IMR-90 (cell line): ENCODE measurements around the gene FOXO1. TPM values are rescaled to one million over a fixed set of nuclear protein-coding genes. Genes with fewer than 3 reads are reported as not detected.

Experiments used
- ATAC-seq: fragments of 200-7000 bp; cut with Tn5 transposase; 2 replicates; pipeline ENCODE4 v1.9.1; 2020; ENCODE audit warnings: low read depth, mild to moderate bottlenecking, moderate library complexity
- BruUV-seq: library from RNA; stranded (reverse); fragments of 400-500 nt; replicated peaks from 2 replicates; lab custom pipeline; 2021; lab: Mats Ljungman, UMichigan
- CTCF ChIA-PET: fragments of 300-600 bp; formaldehyde crosslinking; extraction: SDS; loops from one replicate; lab custom pipeline; 2021; ENCODE audit warnings: antibody characterized with exemption; lab: Yijun Ruan, JAX
- POLR2A ChIA-PET: fragments of 300-600 bp; sonication (Branson Sonifier 250); formaldehyde crosslinking; loops from one replicate; lab custom pipeline; 2022; ENCODE audit warnings: antibody characterized with exemption; ENCODE audit not compliant: unreplicated experiment; lab: Charles Lee
- DNase-seq: peaks from one replicate; pipeline ENCODE4 v3.0.0; 2013
- H2AFZ ChIP-seq: replicated peaks from 2 replicates; pipeline ENCODE3; 2013; ENCODE audit warnings: low read length, mild to moderate bottlenecking; ENCODE audit not compliant: poor library complexity
- H2AK5ac ChIP-seq: 2 replicates; pipeline ENCODE4 v1.6.1; 2013; ENCODE audit warnings: low read depth, low read length, inconsistent platforms
- H2AK9ac ChIP-seq: replicated peaks from 2 replicates; pipeline ENCODE3; 2013; ENCODE audit warnings: mild to moderate bottlenecking, low read depth, low read length, moderate library complexity; ENCODE audit not compliant: poor library complexity
- H2BK120ac ChIP-seq: 2 replicates; pipeline ENCODE4 v1.6.1; 2013; ENCODE audit warnings: low read depth, low read length, inconsistent platforms
- H2BK15ac ChIP-seq: 3 replicates; pipeline ENCODE4 v1.6.1; 2013; ENCODE audit warnings: low read depth, low read length, inconsistent platforms
- H2BK20ac ChIP-seq: 2 replicates; pipeline ENCODE4 v1.6.1; 2013; ENCODE audit warnings: low read depth, mild to moderate bottlenecking, inconsistent platforms, low read length, moderate library complexity
- H2BK5ac ChIP-seq: 2 replicates; pipeline ENCODE4 v1.6.1; 2013; ENCODE audit warnings: mild to moderate bottlenecking, low read depth, low read length, inconsistent platforms; ENCODE audit not compliant: poor library complexity, severe bottlenecking
- H3K14ac ChIP-seq: replicated peaks from 2 replicates; pipeline ENCODE4 v1.6.1; 2013; ENCODE audit warnings: low read depth, low read length, inconsistent platforms
- H3K18ac ChIP-seq: 2 replicates; pipeline ENCODE4 v1.6.1; 2013; ENCODE audit warnings: low read depth, low read length, control low read depth
- H3K23ac ChIP-seq: 2 replicates; pipeline ENCODE4 v1.6.1; 2013; ENCODE audit warnings: low read depth, low read length, inconsistent platforms
- H3K27ac ChIP-seq: 2 replicates; pipeline ENCODE4 v1.5.1; 2013; ENCODE audit warnings: mild to moderate bottlenecking, control low read depth, low read length; ENCODE audit not compliant: insufficient read depth
- H3K27me3 ChIP-seq: 2 replicates; pipeline ENCODE4 v1.6.1; 2013; ENCODE audit warnings: low read length; ENCODE audit not compliant: control insufficient read depth, insufficient read depth
- H3K36me3 ChIP-seq: 2 replicates; pipeline ENCODE4 v1.6.1; 2013; ENCODE audit warnings: low read length, mixed read lengths; ENCODE audit not compliant: control insufficient read depth, insufficient read depth
- H3K4ac ChIP-seq: 2 replicates; pipeline ENCODE4 v1.6.1; 2013; ENCODE audit warnings: low read depth, low read length, inconsistent platforms
- H3K4me1 ChIP-seq: 2 replicates; pipeline ENCODE4 v1.6.1; 2013; ENCODE audit warnings: low read length, mixed read lengths; ENCODE audit not compliant: control insufficient read depth, insufficient read depth
- H3K4me2 ChIP-seq: 2 replicates; pipeline ENCODE4 v1.6.1; 2013; ENCODE audit warnings: low read depth, mild to moderate bottlenecking, control low read depth, low read length, moderate library complexity
- H3K4me3 ChIP-seq: 2 replicates; pipeline ENCODE4 v1.5.1; 2013; ENCODE audit warnings: low read depth, mild to moderate bottlenecking, control low read depth, low read length, moderate library complexity; ENCODE audit not compliant: insufficient read depth
- H3K56ac ChIP-seq: 2 replicates; pipeline ENCODE4 v1.6.1; 2013; ENCODE audit warnings: low read length, inconsistent platforms; ENCODE audit not compliant: insufficient read depth; ENCODE audit errors: extremely low read depth
- H3K79me1 ChIP-seq, 2 experiments: 2 replicates each; pipeline ENCODE4 v1.6.1; 2013; ENCODE audit warnings: low read length in 2 of 2, inconsistent platforms in 1 of 2, low read depth in 1 of 2
- H3K9ac ChIP-seq: 2 replicates; pipeline ENCODE4 v1.6.1; 2013; ENCODE audit warnings: low read depth, low read length, control low read depth
- H3K9me1 ChIP-seq: 2 replicates; pipeline ENCODE4 v1.6.1; 2013; ENCODE audit warnings: low read length, inconsistent platforms; ENCODE audit not compliant: insufficient read depth
- H3K9me3 ChIP-seq: 2 replicates; pipeline ENCODE4 v1.6.1; 2013; ENCODE audit warnings: low read length; ENCODE audit not compliant: control insufficient read depth, insufficient read depth
- H4K20me1 ChIP-seq: 2 replicates; pipeline ENCODE4 v1.6.1; 2013; ENCODE audit warnings: low read length, inconsistent platforms; ENCODE audit not compliant: insufficient read depth
- H4K5ac ChIP-seq: 2 replicates; pipeline ENCODE4 v1.6.1; 2013; ENCODE audit warnings: mild to moderate bottlenecking, low read depth, low read length, control low read depth
- H4K8ac ChIP-seq, 2 experiments: 2 replicates each; pipeline ENCODE4 v1.6.1; 2013; ENCODE audit warnings: low read depth in 2 of 2, low read length in 2 of 2, control low read depth in 1 of 2, inconsistent platforms in 1 of 2
- H4K91ac ChIP-seq: 2 replicates; pipeline ENCODE4 v1.6.1; 2013; ENCODE audit warnings: low read depth, low read length, inconsistent platforms; ENCODE audit not compliant: insufficient read depth
- FOS ChIP-seq: fragments of 150-350 bp; IDR thresholded peaks from 2 replicates; pipeline ENCODE4 v1.6.1; 2016; ENCODE audit warnings: low read depth, low read length
- MAZ ChIP-seq: IDR thresholded peaks from 2 replicates; pipeline ENCODE4 v1.6.1; 2012; ENCODE audit warnings: low read depth, mild to moderate bottlenecking, low read length, improper control_type of control experiment, moderate library complexity, borderline replicate concordance
- NFE2L2 ChIP-seq: fragments of 150-350 bp; IDR thresholded peaks from 2 replicates; pipeline ENCODE4 v1.6.1; 2016; ENCODE audit warnings: low read depth, mild to moderate bottlenecking, low read length
- RCOR1 ChIP-seq: IDR thresholded peaks from 2 replicates; pipeline ENCODE4 v1.6.1; 2012; ENCODE audit warnings: mild to moderate bottlenecking, low read length, improper control_type of control experiment; ENCODE audit not compliant: insufficient replicate concordance
- RFX5 ChIP-seq: IDR thresholded peaks from 2 replicates; pipeline ENCODE4 v1.8.0; 2012; ENCODE audit warnings: low read depth, mild to moderate bottlenecking, low read length, moderate library complexity
- WGBS, 2 experiments: methylation state at CpG; one replicate each; pipeline versions ENCODE4 v1.1.5 to v1.1.7; 2013; ENCODE audit warnings: missing lambda C conversion rate in 2 of 2; ENCODE audit not compliant: insufficient read length in 1 of 2; ENCODE audit errors: extremely low coverage in 2 of 2; 5-methylcytosine and 5-hydroxymethylcytosine counted together
- dilution Hi-C: fragments of 300-500 bp; cut with HindIII; formaldehyde crosslinking; loops from one replicate; pipeline ENCODE4 v1.14.3; 2018; ENCODE audit warnings: low sequenced_read_pairs; ENCODE audit not compliant: unreplicated experiment
- in situ Hi-C: fragments of 300-500 bp; cut with MboI; formaldehyde crosslinking; loops from 3 replicates; pipeline ENCODE4 v1.14.3; 2019; ENCODE audit warnings: low sequenced_read_pairs, inconsistent platforms, mixed read lengths
- intact Hi-C: fragments of 100-400 bp; cut with micrococcal nuclease; formaldehyde crosslinking; loops from 2 replicates; pipeline ENCODE4 v1.10.0; 2022
- polyA plus RNA-seq, 3 experiments: library from polyadenylated mRNA; depleted of rRNA; stranded (reverse); fragments of >200 nt; gene quantifications; 2 replicates each; pipeline ENCODE4 v1.2.3, GENCODE V29; 2012; ENCODE audit warnings: low replicate concordance in 1 of 3
- total RNA-seq: library from RNA; depleted of rRNA; stranded (reverse); fragments of >200 nt; gene quantifications from 2 replicates; pipeline ENCODE4 v1.2.3, GENCODE V29; 2012
- TF ChIP-seq, protein P1 (sequence below): fragments of 150-350 bp; IDR thresholded peaks from 2 replicates; pipeline ENCODE4 v1.6.1; 2016; ENCODE audit warnings: low read depth, mild to moderate bottlenecking, low read length, moderate library complexity, borderline replicate concordance
- TF ChIP-seq, protein P2 (sequence below): conservative IDR thresholded peaks from 2 replicates; pipeline ENCODE4 v1.5.1; 2012; ENCODE audit warnings: mild to moderate bottlenecking, low read depth, low read length, improper control_type of control experiment
- TF ChIP-seq, protein P3 (sequence below): fragments of 150-350 bp; IDR thresholded peaks from 2 replicates; pipeline ENCODE4 v1.6.1; 2017; ENCODE audit warnings: mild to moderate bottlenecking, antibody characterized with exemption, low read length, low read depth

The FOXO1 gene
- total and polyA plus RNA-seq, 2 of the 4 experiments (the other 2 are of a cell fraction), result 0.12 to 0.18 TPM

DNA sequence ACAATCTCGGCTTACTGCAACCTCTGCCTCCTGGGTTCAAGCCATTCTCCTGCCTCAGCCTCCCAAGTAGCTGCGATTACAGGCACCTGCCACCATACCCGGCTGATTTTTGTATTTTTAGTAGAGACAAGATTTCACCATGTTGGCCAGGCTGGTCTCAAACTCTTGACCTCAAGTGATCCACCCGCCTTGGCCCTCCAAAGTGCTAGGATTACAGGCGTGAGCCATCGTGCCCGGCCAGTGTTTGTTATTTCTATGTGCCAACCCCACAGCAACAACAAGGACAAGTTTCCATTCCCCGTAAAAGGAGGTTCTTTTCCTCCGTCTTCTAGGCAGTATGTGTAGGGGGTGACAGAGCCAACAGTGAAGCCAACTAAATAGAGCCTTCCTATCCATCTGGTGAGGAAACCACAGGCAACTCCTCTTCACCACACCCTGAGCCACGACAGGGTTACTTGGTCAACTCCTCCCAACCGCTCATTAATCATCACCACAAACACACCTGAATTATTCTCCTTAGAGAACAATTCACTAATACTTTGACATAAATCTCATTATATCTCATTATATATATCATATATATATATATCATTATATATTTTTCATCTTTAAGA is 25.5 kb downstream of the FOXO1 start:
- 80% methylated on average over 2 of the region's 11 CpGs; no CpG with 5 or more reads in 1 of the 2 experiments for WGBS, 2 experiments
- no peak overlapping the region for H3K4me3 ChIP-seq
- ChIA-PET CTCF (no interaction called here), POLR2A (no interaction called here)
- no peak overlapping the region for H3K14ac ChIP-seq
- dilution Hi-C loops, result no loop called here
- in situ Hi-C loops, result no loop called here
- no peak for DNase-seq
- H3K27ac ChIP-seq, result no peak overlapping the region
- no peak overlapping the region for H3K23ac ChIP-seq
- no peak overlapping the region for H4K91ac ChIP-seq
- H3K9me3 ChIP-seq, result no peaks in the 10 kb centered on the region
- H3K4me2 ChIP-seq, result no peak overlapping the region
- no peaks in the 10 kb centered on the region for H4K20me1 ChIP-seq
- H3K27me3 ChIP-seq, result no peaks in the 10 kb centered on the region; the same call in none of the 2 replicates
- H2BK5ac ChIP-seq, result no peak overlapping the region
- no peak overlapping the region for H3K4ac ChIP-seq
- H3K9me1 ChIP-seq, result no peaks in the 10 kb centered on the region
- no peaks in the 10 kb centered on the region for H3K4me1 ChIP-seq
- no peak overlapping the region for H2BK15ac ChIP-seq
- H3K18ac ChIP-seq, result no peak overlapping the region
- H2BK20ac ChIP-seq, result no peak overlapping the region
- H3K79me1 ChIP-seq, result no peaks in the 10 kb centered on the region
- no peak overlapping the region for H3K9ac ChIP-seq
- H3K56ac ChIP-seq, result no peak overlapping the region
- no peak for ATAC-seq
- no peak for TF ChIP-seq RFX5
- TF ChIP-seq MAZ, result no peak
- no peak for TF ChIP-seq FOS
- TF ChIP-seq NFE2L2, result no peak
- TF ChIP-seq, protein P1, sequence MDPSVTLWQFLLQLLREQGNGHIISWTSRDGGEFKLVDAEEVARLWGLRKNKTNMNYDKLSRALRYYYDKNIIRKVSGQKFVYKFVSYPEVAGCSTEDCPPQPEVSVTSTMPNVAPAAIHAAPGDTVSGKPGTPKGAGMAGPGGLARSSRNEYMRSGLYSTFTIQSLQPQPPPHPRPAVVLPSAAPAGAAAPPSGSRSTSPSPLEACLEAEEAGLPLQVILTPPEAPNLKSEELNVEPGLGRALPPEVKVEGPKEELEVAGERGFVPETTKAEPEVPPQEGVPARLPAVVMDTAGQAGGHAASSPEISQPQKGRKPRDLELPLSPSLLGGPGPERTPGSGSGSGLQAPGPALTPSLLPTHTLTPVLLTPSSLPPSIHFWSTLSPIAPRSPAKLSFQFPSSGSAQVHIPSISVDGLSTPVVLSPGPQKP, result no peak
- no peak for TF ChIP-seq RCOR1
- TF ChIP-seq, protein P2, sequence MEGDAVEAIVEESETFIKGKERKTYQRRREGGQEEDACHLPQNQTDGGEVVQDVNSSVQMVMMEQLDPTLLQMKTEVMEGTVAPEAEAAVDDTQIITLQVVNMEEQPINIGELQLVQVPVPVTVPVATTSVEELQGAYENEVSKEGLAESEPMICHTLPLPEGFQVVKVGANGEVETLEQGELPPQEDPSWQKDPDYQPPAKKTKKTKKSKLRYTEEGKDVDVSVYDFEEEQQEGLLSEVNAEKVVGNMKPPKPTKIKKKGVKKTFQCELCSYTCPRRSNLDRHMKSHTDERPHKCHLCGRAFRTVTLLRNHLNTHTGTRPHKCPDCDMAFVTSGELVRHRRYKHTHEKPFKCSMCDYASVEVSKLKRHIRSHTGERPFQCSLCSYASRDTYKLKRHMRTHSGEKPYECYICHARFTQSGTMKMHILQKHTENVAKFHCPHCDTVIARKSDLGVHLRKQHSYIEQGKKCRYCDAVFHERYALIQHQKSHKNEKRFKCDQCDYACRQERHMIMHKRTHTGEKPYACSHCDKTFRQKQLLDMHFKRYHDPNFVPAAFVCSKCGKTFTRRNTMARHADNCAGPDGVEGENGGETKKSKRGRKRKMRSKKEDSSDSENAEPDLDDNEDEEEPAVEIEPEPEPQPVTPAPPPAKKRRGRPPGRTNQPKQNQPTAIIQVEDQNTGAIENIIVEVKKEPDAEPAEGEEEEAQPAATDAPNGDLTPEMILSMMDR, result no peak
- TF ChIP-seq, protein P3, sequence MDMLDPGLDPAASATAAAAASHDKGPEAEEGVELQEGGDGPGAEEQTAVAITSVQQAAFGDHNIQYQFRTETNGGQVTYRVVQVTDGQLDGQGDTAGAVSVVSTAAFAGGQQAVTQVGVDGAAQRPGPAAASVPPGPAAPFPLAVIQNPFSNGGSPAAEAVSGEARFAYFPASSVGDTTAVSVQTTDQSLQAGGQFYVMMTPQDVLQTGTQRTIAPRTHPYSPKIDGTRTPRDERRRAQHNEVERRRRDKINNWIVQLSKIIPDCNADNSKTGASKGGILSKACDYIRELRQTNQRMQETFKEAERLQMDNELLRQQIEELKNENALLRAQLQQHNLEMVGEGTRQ, result no peak
- BruUV-seq, result no TSS peak
- intact Hi-C loops, result no loop called here
- H2AFZ ChIP-seq, result no peak overlapping the region
- no peaks in the 10 kb centered on the region for H3K36me3 ChIP-seq
- H4K5ac ChIP-seq, result no peak overlapping the region
- H2AK9ac ChIP-seq, result no peak overlapping the region
- H2AK5ac ChIP-seq, result no peak overlapping the region
- H2BK120ac ChIP-seq, result no peak overlapping the region
- no peak overlapping the region for H4K8ac ChIP-seq
